ENCODE results near the gene MBP.

MBP gene

DNA sequence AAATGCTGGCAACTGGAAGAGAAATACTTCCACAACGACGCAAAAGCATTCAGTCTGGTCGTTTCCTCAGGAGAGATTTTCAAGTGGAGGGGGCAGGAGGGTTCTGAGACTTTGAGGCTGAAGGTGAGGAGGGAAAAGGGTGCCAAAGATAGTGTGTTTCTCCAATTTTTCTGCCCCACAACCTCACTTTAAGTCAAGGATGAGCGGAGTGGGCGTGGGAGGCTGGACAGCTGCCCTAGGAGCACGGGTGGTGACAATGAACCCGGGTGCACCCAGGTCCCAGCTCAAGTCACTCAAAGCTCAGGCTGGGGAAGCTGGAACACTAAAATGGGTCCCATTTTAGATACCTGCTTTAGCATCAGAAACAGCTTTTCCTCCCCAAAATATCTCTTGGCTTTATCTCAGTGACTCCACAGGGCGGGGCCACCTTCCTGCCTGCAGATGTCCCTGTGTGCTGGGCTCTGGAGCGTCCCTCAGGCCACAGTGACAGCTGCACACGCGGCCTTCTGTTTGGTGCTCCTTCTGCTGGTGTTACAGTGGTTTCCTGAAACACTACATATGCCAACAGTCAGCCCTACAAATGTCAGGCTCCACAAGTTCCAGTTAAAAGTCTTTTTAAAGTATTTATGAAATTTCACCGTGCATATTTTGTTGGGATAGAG, 1.4 kb upstream of the MBP start:
- TF ChIP-seq, protein P1, sequence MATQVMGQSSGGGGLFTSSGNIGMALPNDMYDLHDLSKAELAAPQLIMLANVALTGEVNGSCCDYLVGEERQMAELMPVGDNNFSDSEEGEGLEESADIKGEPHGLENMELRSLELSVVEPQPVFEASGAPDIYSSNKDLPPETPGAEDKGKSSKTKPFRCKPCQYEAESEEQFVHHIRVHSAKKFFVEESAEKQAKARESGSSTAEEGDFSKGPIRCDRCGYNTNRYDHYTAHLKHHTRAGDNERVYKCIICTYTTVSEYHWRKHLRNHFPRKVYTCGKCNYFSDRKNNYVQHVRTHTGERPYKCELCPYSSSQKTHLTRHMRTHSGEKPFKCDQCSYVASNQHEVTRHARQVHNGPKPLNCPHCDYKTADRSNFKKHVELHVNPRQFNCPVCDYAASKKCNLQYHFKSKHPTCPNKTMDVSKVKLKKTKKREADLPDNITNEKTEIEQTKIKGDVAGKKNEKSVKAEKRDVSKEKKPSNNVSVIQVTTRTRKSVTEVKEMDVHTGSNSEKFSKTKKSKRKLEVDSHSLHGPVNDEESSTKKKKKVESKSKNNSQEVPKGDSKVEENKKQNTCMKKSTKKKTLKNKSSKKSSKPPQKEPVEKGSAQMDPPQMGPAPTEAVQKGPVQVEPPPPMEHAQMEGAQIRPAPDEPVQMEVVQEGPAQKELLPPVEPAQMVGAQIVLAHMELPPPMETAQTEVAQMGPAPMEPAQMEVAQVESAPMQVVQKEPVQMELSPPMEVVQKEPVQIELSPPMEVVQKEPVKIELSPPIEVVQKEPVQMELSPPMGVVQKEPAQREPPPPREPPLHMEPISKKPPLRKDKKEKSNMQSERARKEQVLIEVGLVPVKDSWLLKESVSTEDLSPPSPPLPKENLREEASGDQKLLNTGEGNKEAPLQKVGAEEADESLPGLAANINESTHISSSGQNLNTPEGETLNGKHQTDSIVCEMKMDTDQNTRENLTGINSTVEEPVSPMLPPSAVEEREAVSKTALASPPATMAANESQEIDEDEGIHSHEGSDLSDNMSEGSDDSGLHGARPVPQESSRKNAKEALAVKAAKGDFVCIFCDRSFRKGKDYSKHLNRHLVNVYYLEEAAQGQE (IDR thresholded peaks at IDR 0.05; ENCODE audit: low read depth) = peak; percentile 34; the same call in 1 of the 2 replicates
- no peak for TF ChIP-seq RAD21 (IDR thresholded peaks at IDR 0.05; ENCODE audit: low read depth)

DNA sequence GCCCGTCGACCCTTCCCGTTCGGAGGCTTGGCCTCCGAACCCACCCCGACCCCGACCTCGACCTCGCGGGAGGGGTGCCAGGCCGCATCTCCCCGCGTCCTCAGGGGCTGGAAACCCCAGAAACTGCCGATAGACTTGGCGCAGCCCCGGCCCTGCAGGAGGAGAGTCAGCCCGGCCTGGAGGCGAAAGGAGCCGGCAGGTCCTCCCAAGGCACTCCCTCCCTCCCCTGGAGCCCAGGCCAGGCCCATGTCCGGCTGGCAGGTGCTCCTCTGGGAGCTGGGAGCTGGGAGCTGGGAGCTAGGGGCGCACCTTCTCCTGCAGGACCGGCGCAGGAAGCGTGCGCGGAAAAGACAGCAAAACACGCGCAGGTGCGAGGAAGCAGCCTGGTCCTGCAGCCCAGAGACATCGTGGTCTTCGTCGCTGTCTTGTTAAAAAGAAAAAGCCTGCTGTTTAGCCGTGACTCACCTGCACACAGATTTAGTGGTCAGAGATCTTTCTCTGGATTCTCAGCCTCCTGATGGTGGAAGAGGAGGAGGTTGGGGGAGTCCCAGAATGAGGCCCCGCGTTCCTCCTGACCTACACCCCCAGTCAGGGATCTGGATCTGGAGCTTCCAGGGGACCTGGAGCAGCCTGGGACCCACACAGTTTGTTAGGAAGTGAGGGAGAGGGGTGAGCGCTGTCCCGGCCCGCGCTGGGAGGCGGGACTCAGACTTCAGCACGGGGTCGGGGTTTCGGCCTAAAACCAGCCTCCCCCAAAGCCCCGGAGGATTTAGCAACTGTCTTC, 660 bp upstream of the MBP start:
- TF ChIP-seq NFIC (IDR thresholded peaks at IDR 0.05) (no peak), RAD21 (IDR thresholded peaks at IDR 0.05; ENCODE audit: low read depth) (peak; percentile 1; the same call in 1 of the 2 replicates), ZBTB7A (IDR thresholded peaks at IDR 0.05; ENCODE audit: low read depth) (0 out of 2 replicates have a peak, but pooled peaks have one; percentile 16)
- TF ChIP-seq, protein P2, sequence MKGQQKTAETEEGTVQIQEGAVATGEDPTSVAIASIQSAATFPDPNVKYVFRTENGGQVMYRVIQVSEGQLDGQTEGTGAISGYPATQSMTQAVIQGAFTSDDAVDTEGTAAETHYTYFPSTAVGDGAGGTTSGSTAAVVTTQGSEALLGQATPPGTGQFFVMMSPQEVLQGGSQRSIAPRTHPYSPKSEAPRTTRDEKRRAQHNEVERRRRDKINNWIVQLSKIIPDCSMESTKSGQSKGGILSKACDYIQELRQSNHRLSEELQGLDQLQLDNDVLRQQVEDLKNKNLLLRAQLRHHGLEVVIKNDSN (IDR thresholded peaks at IDR 0.05) = peak; percentile 3; the same call in 1 of the 2 replicates
- TF ChIP-seq, protein P3, sequence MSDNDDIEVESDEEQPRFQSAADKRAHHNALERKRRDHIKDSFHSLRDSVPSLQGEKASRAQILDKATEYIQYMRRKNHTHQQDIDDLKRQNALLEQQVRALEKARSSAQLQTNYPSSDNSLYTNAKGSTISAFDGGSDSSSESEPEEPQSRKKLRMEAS (IDR thresholded peaks at IDR 0.05) = peak; percentile 49

DNA sequence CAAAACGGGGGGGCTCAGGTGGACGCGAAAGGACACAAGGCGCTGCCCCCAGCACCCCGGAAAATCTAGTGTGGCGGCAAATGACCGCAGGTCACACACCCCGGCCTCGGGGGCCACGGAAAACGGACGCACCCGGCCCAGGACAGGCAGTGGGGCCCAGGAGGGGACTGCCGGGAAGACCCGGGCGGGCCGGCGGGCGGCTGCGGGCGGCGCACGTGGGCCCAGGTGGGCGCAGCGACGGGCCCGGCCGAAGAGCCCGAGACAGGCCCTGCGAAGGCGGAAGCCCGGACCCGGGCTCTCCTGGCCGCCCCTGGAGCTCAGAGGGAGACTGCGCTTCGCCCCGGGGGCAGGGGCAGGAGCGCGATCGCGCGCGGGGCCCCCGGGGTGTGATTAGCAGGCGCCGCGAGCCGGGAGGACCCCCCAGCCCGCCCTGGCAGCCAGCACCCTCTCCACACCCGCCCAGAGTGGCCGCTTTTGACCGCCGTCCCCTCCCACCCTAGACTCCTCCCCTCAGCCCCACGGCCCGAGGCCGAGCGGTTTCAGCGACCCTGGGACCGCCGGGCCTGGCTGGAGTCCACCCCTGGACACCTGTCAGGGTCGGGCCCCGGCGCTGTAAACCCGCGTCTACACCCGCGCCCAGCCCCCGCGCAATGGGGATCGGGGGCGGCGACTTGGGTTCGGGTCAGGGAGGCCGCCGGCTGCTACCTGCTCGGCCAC, 773 bp downstream of the MBP start:
- TF ChIP-seq RAD21 (IDR thresholded peaks at IDR 0.05; ENCODE audit: low read depth) (no peak), NFIC (IDR thresholded peaks at IDR 0.05) (no peak), YY1 (IDR thresholded peaks at IDR 0.05; ENCODE audit: low read depth) (0 out of 2 replicates have a peak, but pooled peaks have one; percentile 11), ZBTB7A (IDR thresholded peaks at IDR 0.05; ENCODE audit: low read depth) (peak; percentile 70; the same call in 1 of the 2 replicates), TCF12 (IDR thresholded peaks at IDR 0.05; ENCODE audit: low read depth) (peak; percentile 12; the same call in 1 of the 2 replicates), TAF1 (IDR thresholded peaks at IDR 0.05; ENCODE audit: low read depth) (no peak; the same call in none of the 2 replicates), EGR1 (IDR thresholded peaks at IDR 0.05) (no peak), CEBPB (IDR thresholded peaks at IDR 0.05) (no peak), EP300 (IDR thresholded peaks at IDR 0.05; ENCODE audit: borderline replicate concordance) (peak; percentile 12; the same call in 1 of the 2 replicates), FOXM1 (IDR thresholded peaks at IDR 0.05; ENCODE audit: borderline replicate concordance, low read depth) (no peak), CREB1 (IDR thresholded peaks at IDR 0.05; ENCODE audit: low read depth) (no peak), TEAD4 (IDR thresholded peaks at IDR 0.05) (no peak)
- TF ChIP-seq, protein P2 (IDR thresholded peaks at IDR 0.05) = no peak
- TF ChIP-seq, protein P3 (IDR thresholded peaks at IDR 0.05) = no peak
- TF ChIP-seq, protein P1 (IDR thresholded peaks at IDR 0.05; ENCODE audit: low read depth) = no peak

DNA sequence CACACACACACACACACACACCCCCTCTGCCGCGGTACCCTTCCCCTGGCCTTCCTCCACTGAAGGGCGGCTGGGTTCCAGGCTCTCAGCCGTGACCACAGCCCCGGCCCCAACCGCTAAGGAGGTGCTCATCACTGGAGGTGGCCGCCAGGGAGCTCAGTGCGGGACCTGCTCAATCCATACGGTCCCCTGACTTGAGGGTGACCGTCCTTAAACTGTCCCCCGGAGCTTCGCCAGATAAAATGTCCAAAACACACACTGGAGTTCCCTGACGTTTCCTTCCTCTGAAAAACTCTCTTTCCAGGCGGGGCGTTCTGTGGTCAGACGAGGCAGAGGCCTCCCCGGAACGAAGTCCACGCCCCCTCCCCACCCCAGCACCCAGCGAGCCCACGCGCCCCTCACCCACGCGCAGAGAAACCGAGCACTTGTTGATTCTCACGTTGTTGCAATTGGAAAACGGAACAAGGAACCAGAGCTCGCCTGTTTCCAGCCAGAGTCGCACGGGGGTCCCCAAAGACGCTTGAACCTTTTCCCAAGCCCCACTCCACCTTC, 1.4 kb downstream of the MBP start:
- TF ChIP-seq, protein P1 (IDR thresholded peaks at IDR 0.05; ENCODE audit: low read depth) = no peak
- peak; percentile 4; the same call in 1 of the 2 replicates for TF ChIP-seq ZBTB7A (IDR thresholded peaks at IDR 0.05; ENCODE audit: low read depth)
- no peak for TF ChIP-seq CEBPB (IDR thresholded peaks at IDR 0.05)
- TF ChIP-seq, protein P2 (IDR thresholded peaks at IDR 0.05) = no peak
- TF ChIP-seq FOXM1 (IDR thresholded peaks at IDR 0.05; ENCODE audit: borderline replicate concordance, low read depth) = no peak
- TF ChIP-seq EP300 (IDR thresholded peaks at IDR 0.05; ENCODE audit: borderline replicate concordance) = no peak
- TF ChIP-seq EGR1 (IDR thresholded peaks at IDR 0.05) = peak; percentile 13; the same call in 1 of the 2 replicates
- no peak for TF ChIP-seq TEAD4 (IDR thresholded peaks at IDR 0.05)
